Endodermal cell (in vitro differentiated cells): ENCODE results near the gene PLPPR1. TPM values are rescaled to one million over a fixed set of nuclear protein-coding genes. Genes with fewer than 3 reads are reported as not detected.

ENCODE experiments used
- DNase-seq: peaks from one replicate; pipeline ENCODE4 v3.0.0-alpha.2; 2017
- H3K27ac ChIP-seq: 2 replicates; pipeline ENCODE4 v1.5.1; 2013; ENCODE audit warnings: mild to moderate bottlenecking, low read depth, low read length, moderate library complexity
- H3K27me3 ChIP-seq: 2 replicates; pipeline ENCODE4 v1.6.1; 2013; ENCODE audit warnings: mild to moderate bottlenecking, low read length, moderate library complexity; ENCODE audit not compliant: insufficient read depth, control insufficient read depth, poor library complexity, severe bottlenecking
- H3K36me3 ChIP-seq: 2 replicates; pipeline ENCODE4 v1.7.0; 2013; ENCODE audit warnings: mild to moderate bottlenecking, low read length, moderate library complexity; ENCODE audit not compliant: control insufficient read depth, insufficient read depth
- H3K4me1 ChIP-seq: one replicate; pipeline ENCODE4 v1.7.0; 2013; ENCODE audit warnings: low read length; ENCODE audit not compliant: control insufficient read depth, insufficient read depth
- H3K4me3 ChIP-seq: 2 replicates; pipeline ENCODE4 v1.5.1; 2013; ENCODE audit warnings: mild to moderate bottlenecking, low read length, moderate library complexity
- H3K9ac ChIP-seq: 2 replicates; pipeline ENCODE4 v1.6.1; 2013; ENCODE audit warnings: mild to moderate bottlenecking, low read length, moderate library complexity; ENCODE audit not compliant: poor library complexity, severe bottlenecking; ENCODE audit errors: extremely low read depth
- H3K9me3 ChIP-seq: 2 replicates; pipeline ENCODE4 v1.6.1; 2013; ENCODE audit warnings: mild to moderate bottlenecking, low read length, moderate library complexity; ENCODE audit not compliant: control insufficient read depth
- H3K27ac Mint-ChIP-seq: 2 replicates; pipeline ENCODE4 v1.8.0; 2020; ENCODE audit warnings: mixed read lengths
- H3K27me3 Mint-ChIP-seq: 2 replicates; pipeline ENCODE4 v1.8.0; 2021; ENCODE audit warnings: mild to moderate bottlenecking, mixed read lengths; ENCODE audit not compliant: insufficient read depth
- H3K36me3 Mint-ChIP-seq: 2 replicates; pipeline ENCODE4 v1.8.0; 2020; ENCODE audit warnings: low read depth, mixed read lengths
- H3K4me1 Mint-ChIP-seq: 2 replicates; pipeline ENCODE4 v1.8.0; 2020; ENCODE audit warnings: mixed read lengths
- H3K4me3 Mint-ChIP-seq: 2 replicates; pipeline ENCODE4 v1.8.0; 2020; ENCODE audit warnings: mild to moderate bottlenecking, moderate library complexity, mixed read lengths
- H3K9me3 Mint-ChIP-seq: 2 replicates; pipeline ENCODE4 v1.8.0; 2020; ENCODE audit warnings: mild to moderate bottlenecking, mixed read lengths
- WGBS, 2 experiments: methylation state at CpG; one replicate each; pipeline versions ENCODE4 v1.1.5 to v1.1.7; 2013; ENCODE audit warnings: missing lambda C conversion rate in 2 of 2, mixed read lengths in 1 of 2; ENCODE audit not compliant: insufficient coverage in 1 of 2, insufficient read length in 1 of 2; 5-methylcytosine and 5-hydroxymethylcytosine counted together
- total RNA-seq, 2 donors: library from RNA; stranded (reverse); fragmentation: NEBNext Ultra II Directional in 1 of 2; extraction: Animal tissue kit (Norgen Biotek cat#: 25700) in 1 of 2; gene quantifications; 2 replicates in 1 of 2; 3 replicates in 1 of 2; pipeline ENCODE4 v1.2.1, GENCODE V29; 2021
- TF ChIP-seq, protein P1 (sequence below): fragments of 200-600 bp; sonication (generic); conservative IDR thresholded peaks from 2 replicates; pipeline ENCODE4 v1.5.0; 2021; ENCODE audit warnings: antibody characterized with exemption, mild to moderate bottlenecking

The PLPPR1 gene
- total RNA-seq, 2 donors from 2014 or later = 1.5 to 4.6 TPM

DNA sequence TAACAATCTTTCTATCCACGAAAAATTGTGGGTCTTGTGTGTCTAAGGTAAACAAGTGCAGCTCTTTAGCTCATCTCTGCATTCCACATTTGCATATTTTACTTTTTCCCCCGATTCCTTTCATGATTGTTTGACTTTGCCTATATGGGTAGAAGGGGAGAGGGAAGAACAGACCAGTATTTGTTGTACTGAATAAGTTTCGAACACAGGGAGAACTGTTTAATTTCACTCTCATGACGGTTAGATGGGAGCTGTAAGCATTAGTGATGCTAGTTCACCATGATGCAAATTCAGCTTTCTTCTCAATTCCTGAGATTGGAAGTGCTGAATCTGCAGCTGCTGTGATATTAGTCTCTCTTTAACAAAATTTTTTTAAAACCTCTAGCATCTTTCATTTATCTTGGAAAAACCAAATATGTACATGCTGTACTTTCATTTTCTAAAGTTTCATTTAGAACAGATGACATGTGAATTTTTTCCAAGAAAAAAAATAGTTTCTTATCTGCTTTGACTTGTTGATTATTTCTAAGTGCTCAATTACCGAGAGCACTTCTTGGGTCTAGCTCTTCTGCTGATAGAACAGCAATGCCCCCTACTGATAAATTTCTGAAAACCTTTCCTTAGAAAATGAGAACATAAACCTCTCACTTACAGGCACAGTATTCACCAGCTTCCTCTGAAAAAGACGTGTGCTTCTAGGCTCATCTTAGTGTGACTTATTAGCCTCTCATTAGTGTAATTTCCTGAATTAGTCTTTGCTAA lies 206.8 kb downstream of the PLPPR1 start:
- no peak overlapping the region for H3K9ac ChIP-seq
- Mint-ChIP-seq H3K27ac (no peak overlapping the region), H3K4me1 (peaks cover 16% of the 10 kb centered on the region), H3K4me3 (no peak overlapping the region), H3K36me3 (no peaks in the 10 kb centered on the region), H3K9me3 (no peaks in the 10 kb centered on the region), H3K27me3 (no peaks in the 10 kb centered on the region)
- H3K27ac ChIP-seq = no peak overlapping the region
- WGBS, 2 experiments = 50 to 64% methylated on average over 2 to 6 of the region's 6 CpGs
- no peak overlapping the region for H3K4me3 ChIP-seq
- peaks cover 7% of the 10 kb centered on the region for H3K9me3 ChIP-seq
- TF ChIP-seq, protein P1, sequence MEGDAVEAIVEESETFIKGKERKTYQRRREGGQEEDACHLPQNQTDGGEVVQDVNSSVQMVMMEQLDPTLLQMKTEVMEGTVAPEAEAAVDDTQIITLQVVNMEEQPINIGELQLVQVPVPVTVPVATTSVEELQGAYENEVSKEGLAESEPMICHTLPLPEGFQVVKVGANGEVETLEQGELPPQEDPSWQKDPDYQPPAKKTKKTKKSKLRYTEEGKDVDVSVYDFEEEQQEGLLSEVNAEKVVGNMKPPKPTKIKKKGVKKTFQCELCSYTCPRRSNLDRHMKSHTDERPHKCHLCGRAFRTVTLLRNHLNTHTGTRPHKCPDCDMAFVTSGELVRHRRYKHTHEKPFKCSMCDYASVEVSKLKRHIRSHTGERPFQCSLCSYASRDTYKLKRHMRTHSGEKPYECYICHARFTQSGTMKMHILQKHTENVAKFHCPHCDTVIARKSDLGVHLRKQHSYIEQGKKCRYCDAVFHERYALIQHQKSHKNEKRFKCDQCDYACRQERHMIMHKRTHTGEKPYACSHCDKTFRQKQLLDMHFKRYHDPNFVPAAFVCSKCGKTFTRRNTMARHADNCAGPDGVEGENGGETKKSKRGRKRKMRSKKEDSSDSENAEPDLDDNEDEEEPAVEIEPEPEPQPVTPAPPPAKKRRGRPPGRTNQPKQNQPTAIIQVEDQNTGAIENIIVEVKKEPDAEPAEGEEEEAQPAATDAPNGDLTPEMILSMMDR = peak; percentile 82
- no peak for DNase-seq
- no peaks in the 10 kb centered on the region for H3K4me1 ChIP-seq
- no peaks in the 10 kb centered on the region for H3K36me3 ChIP-seq
- no peaks in the 10 kb centered on the region for H3K27me3 ChIP-seq

DNA sequence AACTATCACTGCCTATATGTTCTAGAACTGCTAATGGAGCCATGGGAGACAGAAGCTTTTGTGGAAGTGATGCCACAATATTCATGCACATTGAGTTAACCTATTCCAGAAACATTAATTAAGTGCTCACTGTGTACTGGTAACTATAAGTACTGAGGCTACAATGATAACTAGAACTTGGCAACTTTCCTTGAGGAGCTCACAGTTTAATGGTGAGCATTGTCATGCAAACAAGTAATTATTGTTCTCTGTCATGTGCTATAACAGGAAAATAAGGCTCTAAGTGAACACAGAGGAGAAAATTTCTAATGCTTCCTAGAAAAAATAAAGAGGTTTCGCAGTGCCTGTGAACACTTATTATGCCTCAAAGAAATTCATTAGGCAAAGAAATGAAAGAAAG lies 214.1 kb downstream of the PLPPR1 start:
- H3K4me3 ChIP-seq = no peak overlapping the region
- H3K27ac Mint-ChIP-seq = no peak overlapping the region
- TF ChIP-seq, protein P1 = no peak
- no peaks in the 10 kb centered on the region for H3K9me3 Mint-ChIP-seq
- WGBS, 2 experiments = 90 to 100% methylated on average over 1 of the region's 1 CpG
- no peaks in the 10 kb centered on the region for H3K27me3 Mint-ChIP-seq
- H3K4me3 Mint-ChIP-seq = no peak overlapping the region
- no peaks in the 10 kb centered on the region for H3K36me3 Mint-ChIP-seq
- H3K9me3 ChIP-seq = peaks cover 9% of the 10 kb centered on the region
- H3K27me3 ChIP-seq = no peaks in the 10 kb centered on the region
- no peak overlapping the region for H3K9ac ChIP-seq
- no peak overlapping the region for H3K27ac ChIP-seq
- H3K36me3 ChIP-seq = no peaks in the 10 kb centered on the region
- H3K4me1 Mint-ChIP-seq = peaks cover 3% of the 10 kb centered on the region
- no peaks in the 10 kb centered on the region for H3K4me1 ChIP-seq
- DNase-seq = no peak

DNA sequence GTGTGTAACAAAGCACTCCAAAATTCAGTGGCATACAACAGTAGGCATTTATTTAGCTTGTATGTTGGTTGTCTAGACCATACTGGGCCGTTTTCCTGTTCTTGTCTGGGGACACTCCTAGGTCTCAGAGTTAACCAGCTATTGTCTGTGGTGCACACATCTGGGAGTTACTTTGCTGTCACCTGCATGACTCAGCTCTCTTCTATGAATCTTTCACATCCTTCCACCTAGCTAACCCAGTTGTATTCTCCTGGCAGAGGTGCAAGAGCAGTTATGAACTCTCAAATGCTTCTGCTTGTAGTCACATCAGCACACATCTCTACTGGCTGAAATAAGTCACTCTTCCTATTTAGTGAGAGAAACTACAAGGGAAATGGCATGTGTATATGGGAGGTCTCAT lies 218.2 kb downstream of the PLPPR1 start:
- no peak overlapping the region for H3K9ac ChIP-seq
- H3K4me3 ChIP-seq = no peak overlapping the region
- H3K27ac ChIP-seq = no peak overlapping the region
- Mint-ChIP-seq H3K4me1 (peaks cover 6% of the 10 kb centered on the region), H3K36me3 (no peaks in the 10 kb centered on the region), H3K9me3 (no peaks in the 10 kb centered on the region), H3K27me3 (no peaks in the 10 kb centered on the region), H3K4me3 (no peak overlapping the region), H3K27ac (no peak overlapping the region)
- no peaks in the 10 kb centered on the region for H3K36me3 ChIP-seq
- H3K27me3 ChIP-seq = no peaks in the 10 kb centered on the region
- DNase-seq = no peak
- no peaks in the 10 kb centered on the region for H3K4me1 ChIP-seq
- no peaks in the 10 kb centered on the region for H3K9me3 ChIP-seq
- TF ChIP-seq, protein P1 = no peak
- WGBS, 2 experiments = 79 to 100% methylated on average over 1 of the region's 1 CpG
